ENCODE measurements around the gene OFD1. TPM values are rescaled to one million over a fixed set of nuclear protein-coding genes. Genes with fewer than 3 reads are reported as not detected.

The OFD1 gene, protein sequence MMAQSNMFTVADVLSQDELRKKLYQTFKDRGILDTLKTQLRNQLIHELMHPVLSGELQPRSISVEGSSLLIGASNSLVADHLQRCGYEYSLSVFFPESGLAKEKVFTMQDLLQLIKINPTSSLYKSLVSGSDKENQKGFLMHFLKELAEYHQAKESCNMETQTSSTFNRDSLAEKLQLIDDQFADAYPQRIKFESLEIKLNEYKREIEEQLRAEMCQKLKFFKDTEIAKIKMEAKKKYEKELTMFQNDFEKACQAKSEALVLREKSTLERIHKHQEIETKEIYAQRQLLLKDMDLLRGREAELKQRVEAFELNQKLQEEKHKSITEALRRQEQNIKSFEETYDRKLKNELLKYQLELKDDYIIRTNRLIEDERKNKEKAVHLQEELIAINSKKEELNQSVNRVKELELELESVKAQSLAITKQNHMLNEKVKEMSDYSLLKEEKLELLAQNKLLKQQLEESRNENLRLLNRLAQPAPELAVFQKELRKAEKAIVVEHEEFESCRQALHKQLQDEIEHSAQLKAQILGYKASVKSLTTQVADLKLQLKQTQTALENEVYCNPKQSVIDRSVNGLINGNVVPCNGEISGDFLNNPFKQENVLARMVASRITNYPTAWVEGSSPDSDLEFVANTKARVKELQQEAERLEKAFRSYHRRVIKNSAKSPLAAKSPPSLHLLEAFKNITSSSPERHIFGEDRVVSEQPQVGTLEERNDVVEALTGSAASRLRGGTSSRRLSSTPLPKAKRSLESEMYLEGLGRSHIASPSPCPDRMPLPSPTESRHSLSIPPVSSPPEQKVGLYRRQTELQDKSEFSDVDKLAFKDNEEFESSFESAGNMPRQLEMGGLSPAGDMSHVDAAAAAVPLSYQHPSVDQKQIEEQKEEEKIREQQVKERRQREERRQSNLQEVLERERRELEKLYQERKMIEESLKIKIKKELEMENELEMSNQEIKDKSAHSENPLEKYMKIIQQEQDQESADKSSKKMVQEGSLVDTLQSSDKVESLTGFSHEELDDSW
- 23.3 TPM for polyA plus RNA-seq (2012; ENCODE audit: insufficient read depth, insufficient read length)

DNA sequence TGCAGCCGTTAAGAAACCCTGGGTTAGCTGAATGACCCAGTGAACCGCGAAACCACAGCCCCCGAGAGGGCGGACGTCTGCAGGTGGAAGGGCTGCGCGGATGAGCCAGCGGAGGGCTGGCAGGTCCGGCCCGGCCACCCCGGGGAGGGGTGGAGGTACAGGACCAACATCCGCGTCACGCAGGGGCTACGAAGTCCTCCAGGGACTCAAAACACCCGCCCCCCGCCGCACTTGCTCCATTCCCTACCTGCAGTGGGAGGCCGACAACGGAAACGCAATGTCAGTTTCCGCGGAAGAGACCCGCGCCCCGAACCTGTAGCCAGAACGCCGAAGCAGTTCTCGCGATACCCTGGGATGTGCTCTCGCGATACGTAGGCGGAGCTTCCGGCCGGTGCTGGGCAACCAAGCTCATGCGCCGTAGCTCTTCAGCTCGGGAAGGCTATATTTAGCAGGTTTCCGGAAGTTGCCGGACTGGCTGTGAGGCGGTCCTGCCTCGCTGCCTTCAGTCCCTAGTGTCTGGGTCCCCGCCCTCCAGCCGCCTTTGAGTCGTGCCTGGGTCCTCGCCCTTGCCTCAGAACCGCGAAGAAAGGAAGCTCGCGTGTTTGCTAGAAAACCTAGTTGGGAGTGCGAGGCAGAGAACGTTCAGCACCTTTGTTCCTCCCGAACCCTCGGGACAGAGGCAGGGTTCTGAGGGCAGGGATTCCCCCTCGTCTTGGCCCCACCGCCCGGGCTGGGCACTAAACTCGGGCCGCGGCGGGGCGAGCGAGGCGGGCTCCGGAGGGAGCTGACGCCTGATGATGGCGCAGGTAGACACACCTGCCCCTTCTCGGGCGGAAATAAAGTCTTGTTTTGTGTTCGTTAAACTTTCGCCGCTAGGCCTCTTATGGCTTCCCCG, at the start of gene OFD1, which contains the start of gene TRAPPC2:
Gene OFD1, plus strand, starts transcription at position 471 of the 895 bp plus-strand sequence. Its CDS starts 324 bp downstream, at position 795.
Gene TRAPPC2, minus strand, starts transcription at position 343 of the 895 bp plus-strand sequence. CDS start 14,657 bp downstream, outside the sequence.
- peak within 1 kb of the TSS; percentile 84 for H3K4me3 ChIP-seq (ENCODE audit: low read length)
- DNase-seq (ENCODE audit: low read depth, low spot score): peak; percentile 90

DNA sequence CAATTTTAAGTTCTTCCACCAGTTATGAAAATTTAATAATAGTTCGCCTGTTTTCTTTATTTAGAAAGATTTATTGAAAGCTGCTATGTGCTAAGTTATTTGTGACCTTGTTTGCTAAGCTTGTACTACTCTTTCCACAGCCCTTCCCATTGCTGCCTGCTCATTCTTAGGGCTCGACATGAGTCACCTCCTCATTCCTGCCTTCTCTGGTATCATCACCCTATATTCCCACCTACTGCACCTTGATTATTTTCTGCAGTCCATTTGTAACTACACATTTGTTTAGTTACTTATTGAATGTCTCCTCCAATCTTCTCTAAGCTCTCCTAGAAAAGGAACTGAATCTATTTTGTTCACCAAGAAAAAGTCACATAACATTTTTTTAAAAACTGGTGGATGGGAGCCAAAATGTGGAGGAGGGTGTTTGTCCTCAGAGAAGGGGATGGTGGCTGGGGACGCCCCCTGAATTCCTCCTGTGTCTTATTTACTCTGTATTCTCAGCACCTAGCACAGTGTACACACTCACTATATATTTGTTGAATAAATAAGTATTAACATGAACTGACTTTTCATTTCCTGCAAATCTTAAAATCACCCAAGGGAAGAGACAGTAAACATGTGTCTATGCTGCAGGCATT, 49.3 kb upstream of the OFD1 start:
- no peak overlapping the region for H3K4me3 ChIP-seq (ENCODE audit: low read length)
- no peak for DNase-seq (ENCODE audit: low read depth, low spot score)

DNA sequence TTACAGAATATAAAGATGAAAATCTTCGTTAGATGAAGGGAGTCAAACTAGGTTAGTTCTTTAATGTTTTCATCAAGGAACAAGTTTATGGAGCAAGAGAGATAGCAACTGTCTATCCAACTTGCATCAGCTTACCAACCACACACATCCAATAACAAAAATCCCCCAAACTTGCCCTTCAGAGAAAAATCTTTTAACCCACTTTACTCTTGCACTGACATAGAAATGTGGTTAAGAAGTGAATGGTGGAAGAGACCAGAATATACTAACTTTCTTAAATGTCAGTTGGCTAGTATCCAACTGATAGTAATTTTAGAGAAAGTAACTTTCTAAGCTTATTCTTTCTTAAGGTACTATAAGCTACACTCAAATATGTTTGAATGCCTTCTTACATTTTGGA, 47.3 kb upstream of the OFD1 start:
- no peak overlapping the region for H3K4me3 ChIP-seq (ENCODE audit: low read length)
- DNase-seq (ENCODE audit: low read depth, low spot score): no peak

DNA sequence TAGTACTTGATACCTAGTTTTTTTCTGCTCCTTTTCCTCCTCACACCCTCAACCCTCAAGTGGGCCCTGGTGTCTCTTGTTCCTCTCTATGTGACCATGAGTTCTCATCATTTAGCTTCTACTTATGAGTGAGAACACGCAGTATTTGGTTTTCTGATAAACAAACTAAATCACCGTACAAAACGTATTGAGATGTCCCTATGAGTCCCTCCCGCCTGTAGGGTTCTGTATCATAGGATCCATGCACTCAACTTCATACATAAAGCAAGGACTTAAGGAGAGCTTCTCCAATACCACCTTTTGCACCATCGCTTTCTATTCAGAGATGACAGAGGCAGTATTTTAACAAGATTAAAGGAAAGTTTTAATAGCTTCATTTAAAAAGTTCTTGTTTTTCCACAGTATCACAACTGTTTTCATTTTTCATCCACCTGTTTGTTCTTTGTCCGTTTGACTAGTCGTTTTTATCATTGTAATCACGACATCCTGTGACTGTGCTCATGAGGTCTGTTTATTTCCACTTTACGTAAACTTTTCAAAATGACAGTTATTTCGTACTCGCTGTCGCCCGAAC, 46.1 kb upstream of the OFD1 start:
- H3K4me3 ChIP-seq (ENCODE audit: low read length): peak overlapping the region; percentile 74
- no peak for DNase-seq (ENCODE audit: low read depth, low spot score)

DNA sequence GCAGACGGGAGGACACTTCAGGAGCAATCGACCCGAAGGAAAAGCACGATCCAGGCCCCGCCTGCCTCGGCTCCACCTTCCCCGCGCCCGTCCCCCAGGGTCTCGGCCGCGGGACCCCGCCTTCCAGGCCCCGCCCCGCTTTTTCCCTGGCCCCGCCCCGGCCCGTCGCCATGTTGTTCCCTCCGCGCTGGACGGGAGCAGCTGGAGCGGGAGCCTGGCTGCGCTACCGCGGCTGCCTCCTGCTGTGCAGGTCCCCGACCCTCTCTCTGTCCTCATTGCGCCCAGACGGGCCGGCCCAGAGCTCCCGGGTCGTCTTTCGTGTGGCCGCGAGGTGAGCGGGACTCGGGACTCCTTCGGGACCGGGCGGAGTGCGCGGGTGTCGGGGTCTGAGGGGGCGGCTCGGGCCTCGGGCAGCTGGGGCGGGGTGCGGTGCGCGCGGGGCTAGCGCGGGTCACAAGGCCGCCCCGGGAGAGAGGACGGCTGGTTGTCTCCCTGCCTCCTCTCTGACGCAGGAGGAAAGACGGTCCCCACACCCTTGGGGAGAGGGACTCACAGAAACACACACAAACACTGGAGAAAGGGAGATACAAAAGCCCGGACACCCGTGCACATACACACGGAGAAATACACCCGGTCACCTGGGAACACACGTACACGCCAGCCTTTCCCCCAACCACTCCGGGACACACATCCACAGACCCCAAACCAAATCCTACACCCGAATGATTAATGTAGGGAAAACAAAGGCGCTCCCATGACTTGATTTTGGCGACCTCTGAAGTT, 45.4 kb upstream of the OFD1 start, which contains the start of gene RAB9A:
Gene RAB9A, plus strand, starts transcription at position 171 of the 783 bp plus-strand sequence. CDS start 19,619 bp downstream, outside the sequence.
- DNase-seq (ENCODE audit: low read depth, low spot score): peak; percentile 31
- peak within 1 kb of the TSS; percentile 74 for H3K4me3 ChIP-seq (ENCODE audit: low read length)

DNA sequence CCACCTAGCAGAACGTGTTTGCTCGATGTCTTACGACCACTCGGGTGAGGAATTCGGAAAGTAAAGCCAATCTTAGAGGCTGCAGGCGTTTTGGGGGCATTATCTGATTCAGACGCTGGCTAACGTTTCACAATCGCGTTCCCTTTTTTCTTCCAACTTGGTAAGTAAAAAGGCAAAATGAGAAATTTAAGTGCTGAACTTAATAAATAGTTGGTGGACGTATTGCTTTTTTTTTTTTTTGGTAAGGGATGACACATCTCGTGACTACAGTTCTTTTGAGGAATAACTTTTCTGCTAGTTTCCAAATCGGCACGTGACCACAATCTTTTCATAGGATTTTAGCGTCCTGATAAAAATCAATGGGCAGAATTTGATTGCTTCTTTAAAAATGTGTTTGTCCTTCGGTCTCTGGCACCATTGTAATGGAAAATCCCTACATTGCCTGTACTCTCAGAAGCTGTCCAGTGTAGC, 44.8 kb upstream of the OFD1 start:
- peak overlapping the region; percentile 74 for H3K4me3 ChIP-seq (ENCODE audit: low read length)
- no peak for DNase-seq (ENCODE audit: low read depth, low spot score)

DNA sequence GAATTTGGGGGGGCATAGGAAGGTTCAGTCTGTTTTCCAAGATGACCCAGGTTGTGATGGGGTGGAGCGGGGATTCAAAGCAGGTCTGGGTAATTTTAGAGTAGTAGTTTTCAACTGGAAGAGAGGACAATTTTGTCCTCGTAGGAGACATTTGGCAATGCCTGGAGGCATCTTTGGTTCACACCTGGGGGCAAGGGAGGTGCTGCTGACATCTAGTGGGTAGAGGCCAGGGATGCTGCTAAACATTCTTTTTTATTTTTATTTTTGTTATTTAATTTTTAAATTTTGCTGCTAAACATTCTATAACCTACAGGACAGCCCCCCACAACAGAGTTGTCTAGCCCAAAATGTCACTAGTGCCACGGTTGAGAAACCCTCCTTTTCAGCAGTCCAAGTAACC, 43.7 kb upstream of the OFD1 start:
- DNase-seq (ENCODE audit: low read depth, low spot score): no peak
- no peak overlapping the region for H3K4me3 ChIP-seq (ENCODE audit: low read length)

DNA sequence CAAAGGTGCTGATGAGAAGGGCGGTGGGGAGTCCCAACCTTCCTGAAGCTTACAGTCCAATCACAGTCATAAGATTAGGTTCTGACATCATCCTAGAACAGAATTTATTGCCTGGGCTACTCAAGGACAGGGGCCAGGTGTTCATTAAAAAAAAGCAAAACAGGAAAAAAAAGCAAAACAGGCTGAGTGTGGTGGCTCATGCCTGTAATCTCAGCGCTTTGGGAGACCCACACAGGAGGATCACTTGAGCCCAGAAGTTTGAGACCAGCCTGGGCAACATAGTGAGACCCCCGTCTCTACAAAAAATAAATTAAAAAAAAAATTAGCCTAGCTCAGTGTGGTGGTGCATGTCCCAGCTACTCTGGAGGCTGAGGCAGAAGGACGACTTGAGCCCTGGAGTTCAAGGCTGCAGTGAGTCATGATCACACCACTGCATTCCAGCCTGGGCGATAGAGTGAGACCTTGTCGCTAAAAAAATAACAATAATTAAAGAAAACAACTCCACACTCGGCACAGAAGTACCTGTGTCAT, 42.6 kb upstream of the OFD1 start:
- no peak overlapping the region for H3K4me3 ChIP-seq (ENCODE audit: low read length)
- DNase-seq (ENCODE audit: low read depth, low spot score): no peak

DNA sequence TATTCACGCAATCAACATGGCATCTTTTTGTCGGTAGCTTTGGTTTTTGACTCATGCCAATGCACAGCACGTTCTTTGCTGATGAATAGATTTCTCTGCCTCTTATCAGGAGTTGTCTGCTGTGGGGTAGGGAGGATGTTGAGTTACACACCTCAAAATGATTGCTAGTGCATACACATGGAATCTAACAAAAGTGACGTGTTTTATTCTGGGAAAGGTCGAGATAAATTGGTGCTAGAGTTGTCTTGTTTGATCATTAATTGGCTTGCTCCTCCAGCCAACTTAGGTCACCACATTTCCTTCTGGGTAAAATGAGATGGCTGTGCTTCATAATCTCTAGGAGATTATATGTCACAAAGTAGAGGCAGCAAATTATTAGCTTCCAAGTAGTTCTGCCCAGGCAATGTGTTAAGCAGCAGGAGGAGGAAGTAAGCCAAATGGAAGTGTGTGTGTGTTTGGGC, 41.7 kb upstream of the OFD1 start:
- no peak for DNase-seq (ENCODE audit: low read depth, low spot score)

DNA sequence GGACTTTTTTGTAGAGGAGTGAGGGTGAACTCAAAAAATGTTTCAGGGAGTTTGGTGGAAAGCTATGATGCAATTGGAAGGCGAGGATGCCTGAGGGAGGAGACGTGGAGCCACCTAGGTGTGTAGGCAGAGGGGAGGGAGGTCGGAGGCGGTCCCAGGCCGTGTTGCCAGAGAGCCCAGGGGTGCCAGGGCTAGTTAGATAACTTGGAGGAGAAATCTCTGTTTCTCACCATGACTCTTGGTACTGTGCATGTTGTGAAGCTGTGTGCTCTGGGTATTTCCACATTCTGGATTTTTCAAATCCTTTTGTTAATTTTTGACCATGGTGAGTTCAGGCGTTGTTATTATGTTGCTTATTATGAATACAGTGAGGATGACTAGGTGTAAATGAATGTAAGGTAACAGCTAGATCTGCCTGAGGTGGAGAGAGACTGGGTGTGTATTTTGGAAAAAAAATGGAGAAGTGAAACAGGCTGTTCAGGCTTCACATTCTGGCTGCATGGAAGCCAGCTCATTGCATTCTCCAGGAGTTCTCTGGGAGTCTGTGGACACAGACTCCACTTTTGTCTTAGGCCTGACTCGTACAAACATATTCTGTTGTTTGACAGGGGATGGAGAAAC, 41.1 kb upstream of the OFD1 start:
- no peak overlapping the region for H3K4me3 ChIP-seq (ENCODE audit: low read length)
- no peak for DNase-seq (ENCODE audit: low read depth, low spot score)

More for the DNA sequence above, 41.7 kb upstream of the OFD1 start:
- H3K4me3 ChIP-seq (ENCODE audit: low read length): no peak overlapping the region

DNA sequence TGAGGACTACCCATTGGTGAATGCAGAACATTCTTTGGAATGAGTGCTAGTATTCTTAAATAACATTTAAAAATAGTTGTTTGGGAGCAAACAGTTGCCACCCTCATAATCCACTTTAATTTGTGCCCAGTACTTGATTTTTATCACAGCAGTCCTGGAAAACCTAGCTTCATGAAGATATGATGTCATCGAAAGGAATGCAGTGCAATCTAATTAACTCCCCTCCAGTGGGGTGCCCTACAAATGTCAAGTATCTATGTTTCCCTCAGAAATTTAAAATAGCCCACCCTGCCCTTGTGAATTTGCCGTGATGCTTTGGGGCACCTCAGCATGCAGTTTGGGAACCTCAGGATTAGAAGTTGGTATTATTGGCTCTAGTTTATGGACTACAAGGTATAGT, 40.2 kb upstream of the OFD1 start:
- DNase-seq (ENCODE audit: low read depth, low spot score): no peak
- no peak overlapping the region for H3K4me3 ChIP-seq (ENCODE audit: low read length)

DNA sequence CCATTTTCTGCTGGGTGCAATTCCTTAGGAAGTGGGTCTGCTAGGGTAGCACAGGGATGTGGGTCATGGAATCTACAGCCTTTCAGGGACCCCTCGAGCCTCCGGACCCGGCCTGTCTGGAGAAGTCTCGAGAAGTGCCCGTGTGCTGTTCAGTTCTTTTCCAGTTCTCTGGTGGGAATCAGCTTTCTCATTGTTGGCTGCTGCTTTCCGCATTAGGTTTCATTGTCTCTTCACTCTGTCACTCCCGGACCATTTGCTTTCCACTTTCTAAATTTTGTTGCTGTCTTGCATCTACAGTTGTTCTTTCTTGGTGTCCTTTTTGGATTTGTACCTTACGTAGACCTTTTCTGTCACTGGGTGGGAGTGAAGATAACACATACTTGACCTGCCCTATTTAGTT, 39.6 kb upstream of the OFD1 start:
- DNase-seq (ENCODE audit: low read depth, low spot score): no peak
- H3K4me3 ChIP-seq (ENCODE audit: low read length): no peak overlapping the region

DNA sequence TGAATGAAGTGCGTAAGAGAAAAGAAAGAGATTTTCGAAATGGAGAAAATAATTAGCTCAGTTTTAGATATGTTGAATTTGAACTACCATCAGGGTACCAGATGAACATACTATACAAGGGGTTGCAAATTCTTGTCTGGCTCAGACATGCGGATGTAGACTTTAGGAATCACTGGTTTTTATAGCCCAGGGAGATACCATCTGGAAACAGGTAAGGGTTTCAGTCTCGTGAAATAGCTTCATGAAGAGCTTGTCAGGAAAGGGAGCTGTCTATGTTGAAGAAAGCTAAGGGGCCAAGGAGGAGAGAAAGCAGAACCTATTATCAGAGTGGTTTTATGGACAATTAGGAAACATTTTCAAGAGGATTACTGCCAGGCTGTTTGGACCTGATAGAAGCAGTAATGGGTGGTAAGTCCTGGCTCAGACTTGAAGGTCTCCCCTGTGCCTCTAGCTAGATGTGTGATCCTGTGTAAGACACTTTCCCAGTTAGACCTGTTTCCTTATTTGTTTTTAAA, 38.9 kb upstream of the OFD1 start:
- H3K4me3 ChIP-seq (ENCODE audit: low read length): no peak overlapping the region
- DNase-seq (ENCODE audit: low read depth, low spot score): no peak

DNA sequence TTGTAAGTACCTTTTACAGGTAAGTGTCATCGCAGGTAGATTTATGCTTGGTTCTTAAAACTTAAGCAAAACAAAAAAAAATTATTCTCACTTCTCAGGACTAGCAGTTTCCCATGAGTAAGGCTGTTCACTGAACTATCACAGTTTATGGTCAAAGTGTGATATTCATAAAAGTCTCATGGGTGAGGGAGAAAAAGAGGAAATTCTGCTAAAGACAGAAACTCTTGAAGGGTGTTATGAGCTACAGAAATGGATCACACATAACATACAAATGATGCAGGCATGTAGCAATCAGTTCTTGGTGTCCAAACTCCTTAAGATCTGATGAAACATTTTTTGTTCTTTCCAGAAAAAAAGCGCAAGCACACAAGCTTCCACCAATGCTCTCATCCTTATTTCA, 37.1 kb upstream of the OFD1 start:
- no peak for DNase-seq (ENCODE audit: low read depth, low spot score)
- H3K4me3 ChIP-seq (ENCODE audit: low read length): no peak overlapping the region

DNA sequence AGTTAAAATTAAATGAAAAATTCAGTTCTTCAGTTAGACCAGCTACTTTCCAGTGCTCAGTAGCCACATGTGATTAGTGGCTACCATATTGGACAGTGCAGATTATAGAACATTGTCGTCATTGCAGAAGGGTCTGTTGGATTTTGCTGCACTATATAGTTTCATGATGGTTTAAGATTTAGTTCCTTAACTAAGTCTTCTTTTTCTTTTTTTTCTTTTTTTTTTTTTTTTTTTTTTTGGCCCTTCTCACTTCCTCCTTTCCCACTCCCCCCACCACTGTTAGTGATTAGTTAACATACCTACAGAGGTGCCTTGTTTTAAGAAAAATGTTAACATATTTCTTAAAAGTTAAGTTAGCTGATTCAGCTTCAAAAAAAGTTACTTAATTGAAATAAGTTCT, 36.6 kb upstream of the OFD1 start:
- no peak for DNase-seq (ENCODE audit: low read depth, low spot score)

DNA sequence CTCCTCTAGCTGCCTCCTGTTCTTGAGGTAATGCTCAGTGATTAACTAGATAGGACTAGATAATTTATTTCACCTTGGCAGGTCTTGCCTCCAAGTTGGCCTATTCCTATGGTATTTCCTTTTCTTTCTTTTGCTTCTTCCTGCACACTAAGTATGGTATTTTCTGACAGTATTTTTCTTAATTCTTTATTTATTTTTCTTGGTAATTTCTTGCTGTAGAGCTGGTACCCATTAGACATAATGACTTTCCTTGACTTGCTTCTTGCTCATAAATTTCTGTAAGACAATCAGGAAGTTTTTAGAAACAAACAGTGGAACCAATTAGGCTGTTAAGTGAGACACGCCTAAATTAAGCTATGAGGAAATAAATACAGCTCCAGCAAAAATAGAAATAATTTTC, 36.1 kb upstream of the OFD1 start:
- no peak overlapping the region for H3K4me3 ChIP-seq (ENCODE audit: low read length)
- no peak for DNase-seq (ENCODE audit: low read depth, low spot score)

More for the DNA sequence above, 36.6 kb upstream of the OFD1 start:
- no peak overlapping the region for H3K4me3 ChIP-seq (ENCODE audit: low read length)

Data from Jurkat, Clone E6-1 (cell line).